Lower lobe of right lung (tissue), 2 donors: Measurements from ENCODE around the gene ZKSCAN3. TPM values are rescaled to one million over a fixed set of nuclear protein-coding genes. Genes with fewer than 3 reads are reported as not detected.

Experiments
- ATAC-seq, 2 donors: fragments of 200-7000 bp; cut with Tn5 transposase; one replicate each; pipeline ENCODE4 v1.9.1; 2020 to 2022; ENCODE audit warnings: mild to moderate bottlenecking in 2 of 2, moderate library complexity in 2 of 2
- DNase-seq: peaks from one replicate; pipeline ENCODE4 v3.0.0-alpha.2; 2020
- H3K27ac ChIP-seq: fragments of 200-600 bp; one replicate; pipeline ENCODE4 v1.8.0; 2022
- H3K27me3 ChIP-seq: fragments of 200-600 bp; one replicate; pipeline ENCODE4 v1.8.0; 2022; ENCODE audit warnings: low read depth
- H3K36me3 ChIP-seq: fragments of 200-600 bp; one replicate; pipeline ENCODE4 v1.8.0; 2022; ENCODE audit warnings: mild to moderate bottlenecking
- H3K4me1 ChIP-seq: fragments of 200-600 bp; one replicate; pipeline ENCODE4 v1.8.0; 2022
- H3K4me3 ChIP-seq: fragments of 200-600 bp; one replicate; pipeline ENCODE4 v1.8.0; 2022; ENCODE audit warnings: mild to moderate bottlenecking
- H3K9me3 ChIP-seq: fragments of 200-600 bp; one replicate; pipeline ENCODE4 v1.8.0; 2022
- intact Hi-C: fragments of 100-400 bp; cut with DNase I; formaldehyde crosslinking; loops from one replicate; pipeline ENCODE4 v1.11.0; 2022
- total RNA-seq: library from RNA; stranded (reverse); fragmentation: NEBNext Ultra II Directional; extraction: Animal tissue kit (Norgen Biotek cat#: 25700); gene quantifications from one replicate; pipeline ENCODE4 v1.2.1, GENCODE V29; 2021
- TF ChIP-seq, protein P1 (sequence below): fragments of 200-600 bp; IDR thresholded peaks from one replicate; pipeline ENCODE4 v1.8.0; 2022; ENCODE audit warnings: antibody characterized with exemption, mild to moderate bottlenecking
- donor health status: DM: no; HTN: yes; CAD: no; lungs with severe emphysema.

ZKSCAN3 gene
- total RNA-seq, 1 donor from 2014 or later, result 8.8 TPM

DNA sequence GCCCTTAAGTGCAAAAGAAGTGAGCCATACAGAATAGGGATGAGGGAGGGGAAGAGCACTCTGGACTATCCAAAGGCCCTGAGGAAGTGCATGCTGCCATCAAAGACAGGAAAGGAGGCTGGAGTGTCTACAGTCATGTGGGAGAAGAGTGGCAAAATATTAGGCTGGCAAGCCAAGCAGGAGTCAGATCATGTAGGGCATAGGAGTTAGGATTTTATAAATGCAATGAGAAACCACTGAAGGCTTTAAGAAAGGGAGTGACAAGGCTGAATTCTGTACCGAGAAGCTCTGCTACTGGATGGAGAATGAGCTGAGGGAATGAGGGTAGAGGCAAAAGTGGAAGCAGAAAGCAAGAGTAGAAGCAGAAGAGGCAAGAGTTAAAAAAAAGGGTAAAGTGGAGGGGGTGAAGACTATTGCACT lies 16.1 kb upstream of the ZKSCAN3 start:
- TF ChIP-seq, protein P1, sequence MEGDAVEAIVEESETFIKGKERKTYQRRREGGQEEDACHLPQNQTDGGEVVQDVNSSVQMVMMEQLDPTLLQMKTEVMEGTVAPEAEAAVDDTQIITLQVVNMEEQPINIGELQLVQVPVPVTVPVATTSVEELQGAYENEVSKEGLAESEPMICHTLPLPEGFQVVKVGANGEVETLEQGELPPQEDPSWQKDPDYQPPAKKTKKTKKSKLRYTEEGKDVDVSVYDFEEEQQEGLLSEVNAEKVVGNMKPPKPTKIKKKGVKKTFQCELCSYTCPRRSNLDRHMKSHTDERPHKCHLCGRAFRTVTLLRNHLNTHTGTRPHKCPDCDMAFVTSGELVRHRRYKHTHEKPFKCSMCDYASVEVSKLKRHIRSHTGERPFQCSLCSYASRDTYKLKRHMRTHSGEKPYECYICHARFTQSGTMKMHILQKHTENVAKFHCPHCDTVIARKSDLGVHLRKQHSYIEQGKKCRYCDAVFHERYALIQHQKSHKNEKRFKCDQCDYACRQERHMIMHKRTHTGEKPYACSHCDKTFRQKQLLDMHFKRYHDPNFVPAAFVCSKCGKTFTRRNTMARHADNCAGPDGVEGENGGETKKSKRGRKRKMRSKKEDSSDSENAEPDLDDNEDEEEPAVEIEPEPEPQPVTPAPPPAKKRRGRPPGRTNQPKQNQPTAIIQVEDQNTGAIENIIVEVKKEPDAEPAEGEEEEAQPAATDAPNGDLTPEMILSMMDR, result no peak
- peaks cover 18% of the 10 kb centered on the region for H3K4me1 ChIP-seq
- no peaks in the 10 kb centered on the region for H3K27me3 ChIP-seq
- H3K36me3 ChIP-seq, result no peaks in the 10 kb centered on the region
- H3K27ac ChIP-seq, result no peak overlapping the region
- intact Hi-C loops, result no loop called here
- no peak for ATAC-seq
- no peaks in the 10 kb centered on the region for H3K9me3 ChIP-seq
- no peak overlapping the region for H3K4me3 ChIP-seq
- no peak for DNase-seq

DNA sequence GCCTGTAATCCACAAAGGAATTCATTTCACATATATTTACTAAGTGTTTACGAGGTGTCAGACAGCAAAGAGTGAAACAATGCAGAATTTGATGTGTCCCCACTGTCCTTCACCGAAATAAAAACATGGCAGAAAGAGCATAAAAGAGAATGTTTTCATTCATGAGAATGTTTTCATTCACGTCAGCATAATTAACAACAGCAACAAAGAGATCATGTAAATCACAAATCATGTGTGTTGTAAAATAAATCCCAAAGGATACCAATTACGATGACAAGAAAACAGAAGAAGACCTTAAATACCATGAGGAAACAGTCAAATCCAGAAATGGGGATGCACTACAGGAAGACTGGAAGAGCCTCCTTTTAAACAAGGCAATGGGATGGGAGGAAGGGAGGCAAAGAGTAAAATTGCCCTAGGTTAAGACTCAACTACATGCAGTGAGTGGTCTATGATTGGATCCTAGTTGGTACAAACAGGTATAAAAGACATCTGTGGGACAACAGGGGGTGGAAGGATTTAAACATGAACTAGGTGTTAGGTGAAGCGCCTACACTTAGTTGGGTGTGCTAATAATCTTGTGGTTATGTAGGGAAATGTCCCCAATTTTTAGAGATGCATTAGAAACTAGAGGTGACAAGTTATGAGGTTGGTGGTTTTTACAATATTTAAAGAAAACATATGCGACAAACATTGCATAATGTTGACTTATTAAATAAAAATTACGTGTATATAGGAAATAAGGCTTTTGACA lies 15.3 kb upstream of the ZKSCAN3 start:
- Histone ChIP-seq H3K36me3 (no peaks in the 10 kb centered on the region), H3K4me1 (peaks cover 18% of the 10 kb centered on the region), H3K27me3 (no peaks in the 10 kb centered on the region), H3K4me3 (peak overlapping the region; percentile 74), H3K9me3 (no peaks in the 10 kb centered on the region), H3K27ac (peak overlapping the region; percentile 98)
- no peak for ATAC-seq
- TF ChIP-seq, protein P1, result no peak
- DNase-seq, result no peak
- intact Hi-C loops, result no loop called here

DNA sequence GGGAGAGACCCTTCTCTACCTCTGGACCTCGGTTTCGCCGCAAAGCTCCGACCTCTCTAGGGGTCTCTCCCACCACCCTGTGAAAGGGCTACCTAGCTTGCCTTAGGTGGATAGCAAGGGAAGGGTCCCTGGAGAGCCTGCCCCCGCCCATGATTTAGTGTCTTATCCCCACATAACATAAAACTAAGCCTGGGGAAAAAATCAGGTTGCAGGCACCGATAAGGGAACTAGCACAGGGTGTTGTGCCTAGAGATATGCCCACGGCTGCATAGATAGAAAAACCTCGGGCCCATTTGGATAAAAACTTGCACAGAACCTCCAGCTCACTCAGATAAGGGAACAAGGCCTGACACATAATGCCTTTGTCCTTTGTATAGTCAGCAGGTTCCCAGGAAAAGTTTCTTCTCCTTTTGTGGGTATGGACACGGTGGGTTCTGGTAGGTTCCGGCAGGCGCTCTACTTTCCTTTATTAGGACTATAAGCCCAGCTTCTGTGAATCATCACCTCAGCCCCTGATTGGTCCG lies 14.6 kb upstream of the ZKSCAN3 start:
- peak; percentile 46 for DNase-seq
- intact Hi-C loops, result no loop called here
- TF ChIP-seq, protein P1, result no peak

DNA sequence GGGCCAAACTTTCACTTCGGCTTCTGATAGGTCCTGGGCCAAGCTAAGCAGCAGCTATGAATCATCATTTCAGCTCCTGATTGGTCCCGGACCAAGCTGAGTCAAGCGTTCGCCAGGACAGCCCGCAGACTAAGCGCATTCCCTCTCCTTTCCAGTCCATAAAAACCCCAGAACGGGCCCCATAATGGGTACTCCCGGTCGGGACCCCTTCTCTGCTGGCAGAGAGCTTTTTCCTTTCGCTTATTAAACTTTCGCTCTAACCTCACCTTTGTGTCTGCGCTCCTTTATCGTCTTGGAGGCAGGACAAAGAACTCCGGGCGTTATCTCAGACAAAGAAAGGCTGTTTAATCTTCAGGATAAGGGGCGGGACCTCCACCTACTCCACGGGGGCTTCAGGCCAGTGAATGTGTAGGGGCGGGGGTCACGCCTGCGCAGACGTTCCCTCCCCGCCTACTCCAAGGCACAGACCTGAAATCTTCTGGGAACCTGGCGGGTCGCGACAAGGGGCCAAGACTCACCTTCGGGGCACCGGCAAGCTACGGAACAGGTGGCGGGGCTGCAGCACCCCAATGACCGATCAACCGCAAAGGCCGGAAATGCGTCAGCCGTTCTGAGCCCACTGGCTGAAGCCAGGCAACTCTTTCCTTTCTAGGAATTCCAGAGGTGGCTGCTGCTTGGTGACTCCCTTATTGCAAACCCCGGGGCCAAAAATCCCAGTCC lies 14.0 kb upstream of the ZKSCAN3 start, which contains the start of gene ZSCAN31:
TSS of gene ZSCAN31 (minus strand) at position 585 of the 720 bp plus-strand sequence. CDS start 6,465 bp downstream, outside the sequence.
- no peaks in the 10 kb centered on the region for H3K27me3 ChIP-seq
- no peaks in the 10 kb centered on the region for H3K36me3 ChIP-seq
- DNase-seq, result peak; percentile 95
- H3K9me3 ChIP-seq, result no peaks in the 10 kb centered on the region
- peak; percentile 98 for ATAC-seq
- TF ChIP-seq, protein P1, result no peak
- peaks cover 18% of the 10 kb centered on the region for H3K4me1 ChIP-seq
- intact Hi-C loops, result no loop called here
- peak within 1 kb of the TSS; percentile 98 for H3K27ac ChIP-seq
- H3K4me3 ChIP-seq, result peak within 1 kb of the TSS; percentile 74

More for the DNA sequence above, 14.6 kb upstream of the ZKSCAN3 start:
- H3K4me1 ChIP-seq, result peaks cover 18% of the 10 kb centered on the region
- H3K27me3 ChIP-seq, result no peaks in the 10 kb centered on the region
- H3K4me3 ChIP-seq, result peak overlapping the region; percentile 74
- ATAC-seq, result no peak
- no peaks in the 10 kb centered on the region for H3K36me3 ChIP-seq
- peak overlapping the region; percentile 98 for H3K27ac ChIP-seq
- no peaks in the 10 kb centered on the region for H3K9me3 ChIP-seq

DNA sequence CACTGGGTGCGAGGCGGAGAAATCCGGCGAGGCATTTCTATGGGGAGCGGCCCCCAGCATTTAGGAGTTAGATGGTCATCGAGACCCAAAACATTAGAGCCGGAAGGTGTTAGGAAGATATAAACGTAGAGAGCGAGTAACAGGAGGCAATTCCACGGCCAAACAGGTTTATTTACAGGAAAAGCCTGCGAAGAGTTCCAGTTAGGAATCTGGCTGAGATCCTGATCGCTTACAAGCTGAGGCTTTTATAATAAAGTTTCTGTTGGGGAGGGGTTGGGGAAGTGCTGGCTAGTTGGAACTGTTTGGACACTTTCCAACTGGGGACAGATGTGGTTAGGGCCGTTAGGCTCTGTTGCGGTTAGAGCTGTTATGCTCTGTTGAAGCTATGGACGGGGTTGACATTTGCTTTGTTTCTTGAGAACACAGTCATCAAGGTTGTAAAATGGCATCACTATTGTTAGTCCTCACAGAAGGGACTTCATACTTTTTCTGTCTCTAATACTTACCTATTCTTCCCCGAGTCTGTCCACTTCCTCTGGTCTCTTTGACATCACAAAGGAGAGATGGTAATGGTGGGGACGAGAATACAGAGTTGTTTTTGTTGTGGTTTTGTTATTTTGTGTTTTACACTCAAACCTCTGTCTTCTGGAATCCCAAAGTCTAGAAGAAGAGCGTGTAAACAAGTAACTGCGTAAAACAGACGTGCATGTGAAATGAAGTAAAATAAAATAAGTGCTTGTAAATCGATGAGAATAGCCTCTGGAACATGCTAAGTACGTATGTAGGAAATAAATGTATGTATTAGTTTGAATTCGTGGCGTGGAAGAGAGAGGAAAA lies 13.2 kb upstream of the ZKSCAN3 start:
- Histone ChIP-seq H3K27ac (peak overlapping the region; percentile 98), H3K36me3 (no peaks in the 10 kb centered on the region), H3K27me3 (no peaks in the 10 kb centered on the region), H3K4me1 (peaks cover 18% of the 10 kb centered on the region), H3K4me3 (peak overlapping the region; percentile 74), H3K9me3 (no peaks in the 10 kb centered on the region)
- ATAC-seq (peak; percentile 51 to 63), DNase-seq (no peak)
- TF ChIP-seq, protein P1, result no peak
- intact Hi-C loops, result no loop called here
